K562 (cell line): ENCODE measurements around the gene LTBP2.

Experiments used
- HNRNPK ChIP-seq: fragments of 200-400 bp; formaldehyde crosslinking; IDR thresholded peaks from one replicate; pipeline ENCODE4 v1.6.1; 2018; ENCODE audit warnings: mild to moderate bottlenecking, low read depth, low read length; ENCODE audit not compliant: poor library complexity, severe bottlenecking
- JUNB ChIP-seq: fragments of 450-650 bp; formaldehyde crosslinking; conservative IDR thresholded peaks from 2 replicates; pipeline ENCODE4 v1.4.0; 2020; ENCODE audit warnings: mild to moderate bottlenecking
- KAT7 ChIP-seq: sonication (generic); formaldehyde crosslinking; IDR thresholded peaks from 2 replicates; pipeline ENCODE4 v1.8.0; 2022; ENCODE audit warnings: missing genetic modification reagents, mild to moderate bottlenecking, borderline replicate concordance
- NFIC ChIP-seq: fragments of 450-650 bp; IDR thresholded peaks from 2 replicates; pipeline ENCODE4 v1.6.1; 2017; ENCODE audit warnings: mild to moderate bottlenecking, inconsistent platforms
- PHF20 ChIP-seq: fragments of 450-650 bp; IDR thresholded peaks from 2 replicates; pipeline ENCODE4 v1.6.1; 2018; ENCODE audit not compliant: partially characterized antibody
- RAD21 ChIP-seq, 2 experiments: fragments of 250-450 bp in 1 of 2; fragments of 450-650 bp in 1 of 2; sonication (Bioruptor Pico) in 1 of 2; formaldehyde crosslinking in 1 of 2; IDR thresholded peaks in 1 of 2; conservative IDR thresholded peaks in 1 of 2; 2 replicates each; pipeline versions ENCODE4 v1.4.0 to v1.8.0; 2020 to 2022; ENCODE audit warnings: mild to moderate bottlenecking in 2 of 2, moderate library complexity in 1 of 2
- SP1 ChIP-seq: sonication (generic); formaldehyde crosslinking; IDR thresholded peaks from 2 replicates; pipeline ENCODE4 v1.8.1; 2022; ENCODE audit warnings: mild to moderate bottlenecking, missing genetic modification reagents
- ZNF274 ChIP-seq: IDR thresholded peaks from 2 replicates; pipeline ENCODE4 v1.6.1; 2011; ENCODE audit warnings: low read depth, mild to moderate bottlenecking, low read length, moderate library complexity, borderline replicate concordance
- ZNF766 ChIP-seq: fragments of 200-800 bp; sonication (Bioruptor generic); conservative IDR thresholded peaks from 2 replicates; pipeline ENCODE4 v1.6.1; 2016; ENCODE audit warnings: missing genetic modification characterization, missing compliant biosample characterization
- TF ChIP-seq, protein P1 (sequence below): sonication (generic); formaldehyde crosslinking; IDR thresholded peaks from 2 replicates; pipeline ENCODE4 v1.9.0; 2022; ENCODE audit warnings: mild to moderate bottlenecking, missing genetic modification reagents
- TF ChIP-seq, protein P2 (sequence below), 3 experiments: IDR thresholded peaks in 2 of 3; conservative IDR thresholded peaks in 1 of 3; 2 replicates each; pipeline ENCODE4 v1.5.1; 2011 to 2012; ENCODE audit warnings: low read length in 3 of 3, mild to moderate bottlenecking in 3 of 3, control low read depth in 2 of 3, improper control_type of control experiment in 1 of 3, inconsistent platforms in 1 of 3, low read depth in 1 of 3, mixed read lengths in 1 of 3, moderate library complexity in 1 of 3; ENCODE audit not compliant: insufficient read depth in 2 of 3
- TF ChIP-seq, protein P3 (sequence below): sonication (generic); formaldehyde crosslinking; IDR thresholded peaks from 2 replicates; pipeline ENCODE4 v1.5.0; 2020; ENCODE audit warnings: missing genetic modification reagents

DNA sequence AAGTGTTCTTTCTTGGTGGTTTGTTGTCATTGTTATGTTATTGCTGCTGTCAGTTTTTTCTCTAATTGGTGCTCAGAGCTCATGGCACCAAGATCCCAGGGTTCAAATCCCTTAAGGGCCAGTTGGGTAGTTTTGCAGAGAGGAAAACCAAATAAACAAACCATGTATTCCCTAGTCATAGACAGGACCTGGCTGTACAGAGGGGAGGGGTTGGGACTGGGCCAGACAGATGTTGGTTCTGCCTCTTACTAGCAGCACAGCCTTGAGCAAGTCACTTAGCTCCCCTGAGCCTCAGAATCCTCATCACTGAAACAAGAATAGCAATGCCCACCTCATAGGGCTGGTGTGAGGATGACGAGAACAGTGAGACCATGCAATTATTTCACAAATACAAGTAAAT is 53.4 kb downstream of the LTBP2 start:
- TF ChIP-seq, protein P1, sequence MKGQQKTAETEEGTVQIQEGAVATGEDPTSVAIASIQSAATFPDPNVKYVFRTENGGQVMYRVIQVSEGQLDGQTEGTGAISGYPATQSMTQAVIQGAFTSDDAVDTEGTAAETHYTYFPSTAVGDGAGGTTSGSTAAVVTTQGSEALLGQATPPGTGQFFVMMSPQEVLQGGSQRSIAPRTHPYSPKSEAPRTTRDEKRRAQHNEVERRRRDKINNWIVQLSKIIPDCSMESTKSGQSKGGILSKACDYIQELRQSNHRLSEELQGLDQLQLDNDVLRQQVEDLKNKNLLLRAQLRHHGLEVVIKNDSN (CRISPR knock-in tag): no peak
- TF ChIP-seq PHF20: no peak
- no peak for TF ChIP-seq JUNB (CRISPR knock-in tag)
- no peak for TF ChIP-seq KAT7
- no peak for TF ChIP-seq HNRNPK
- TF ChIP-seq RAD21 (CRISPR knock-in tag; conservative IDR thresholded peaks at IDR 0.05 in 1 of 2, IDR thresholded peaks at IDR 0.05 in 1 of 2): no peak
- no peak for TF ChIP-seq SP1 (CRISPR knock-in tag)
- TF ChIP-seq, protein P2, sequence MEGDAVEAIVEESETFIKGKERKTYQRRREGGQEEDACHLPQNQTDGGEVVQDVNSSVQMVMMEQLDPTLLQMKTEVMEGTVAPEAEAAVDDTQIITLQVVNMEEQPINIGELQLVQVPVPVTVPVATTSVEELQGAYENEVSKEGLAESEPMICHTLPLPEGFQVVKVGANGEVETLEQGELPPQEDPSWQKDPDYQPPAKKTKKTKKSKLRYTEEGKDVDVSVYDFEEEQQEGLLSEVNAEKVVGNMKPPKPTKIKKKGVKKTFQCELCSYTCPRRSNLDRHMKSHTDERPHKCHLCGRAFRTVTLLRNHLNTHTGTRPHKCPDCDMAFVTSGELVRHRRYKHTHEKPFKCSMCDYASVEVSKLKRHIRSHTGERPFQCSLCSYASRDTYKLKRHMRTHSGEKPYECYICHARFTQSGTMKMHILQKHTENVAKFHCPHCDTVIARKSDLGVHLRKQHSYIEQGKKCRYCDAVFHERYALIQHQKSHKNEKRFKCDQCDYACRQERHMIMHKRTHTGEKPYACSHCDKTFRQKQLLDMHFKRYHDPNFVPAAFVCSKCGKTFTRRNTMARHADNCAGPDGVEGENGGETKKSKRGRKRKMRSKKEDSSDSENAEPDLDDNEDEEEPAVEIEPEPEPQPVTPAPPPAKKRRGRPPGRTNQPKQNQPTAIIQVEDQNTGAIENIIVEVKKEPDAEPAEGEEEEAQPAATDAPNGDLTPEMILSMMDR (IDR thresholded peaks at IDR 0.05 in 2 of 3, conservative IDR thresholded peaks at IDR 0.05 in 1 of 3; ENCODE audit: insufficient read depth in 2 of 3, low read depth in 1 of 3, low read length in 3 of 3): no peak
- no peak for TF ChIP-seq ZNF766 (CRISPR knock-in tag)
- no peak for TF ChIP-seq NFIC
- no peak for TF ChIP-seq ZNF274
- TF ChIP-seq, protein P3, sequence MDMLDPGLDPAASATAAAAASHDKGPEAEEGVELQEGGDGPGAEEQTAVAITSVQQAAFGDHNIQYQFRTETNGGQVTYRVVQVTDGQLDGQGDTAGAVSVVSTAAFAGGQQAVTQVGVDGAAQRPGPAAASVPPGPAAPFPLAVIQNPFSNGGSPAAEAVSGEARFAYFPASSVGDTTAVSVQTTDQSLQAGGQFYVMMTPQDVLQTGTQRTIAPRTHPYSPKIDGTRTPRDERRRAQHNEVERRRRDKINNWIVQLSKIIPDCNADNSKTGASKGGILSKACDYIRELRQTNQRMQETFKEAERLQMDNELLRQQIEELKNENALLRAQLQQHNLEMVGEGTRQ: no peak
